Astrocyte (in vitro differentiated cells and primary cell): ENCODE measurements around the gene SHB.

Experiments
- CTCF ChIP-seq: IDR thresholded peaks from 2 replicates; pipeline ENCODE4 v1.5.1; 2011; ENCODE audit warnings: low read depth, mild to moderate bottlenecking, inconsistent platforms, low read length, moderate library complexity; ENCODE audit not compliant: insufficient read depth
- EZH2 ChIP-seq: IDR thresholded peaks from 2 replicates; pipeline ENCODE4 v1.6.1; 2012; ENCODE audit warnings: mild to moderate bottlenecking, low read length, inconsistent platforms; ENCODE audit not compliant: insufficient read depth

GRCh38 chr9:38047301-38048251 lies 21.5 kb downstream of the SHB start:
- TF ChIP-seq CTCF: no peak
- TF ChIP-seq EZH2: no peak
